HFF-Myc (cell line): ENCODE results near the gene SLC26A1.

Source experiments
- DNase-seq: peaks from one replicate; pipeline ENCODE4 v3.0.0-alpha.2; 2011; ENCODE audit warnings: low read depth; ENCODE audit errors: extremely low read depth
- H3K4me3 ChIP-seq: replicated peaks from 2 replicates; pipeline ENCODE4 v1.5.1; 2011; ENCODE audit warnings: low read depth, mild to moderate bottlenecking, control low read depth, low read length
- TF ChIP-seq, protein P1 (sequence below): IDR thresholded peaks from 2 replicates; pipeline ENCODE4 v1.5.1; 2012; ENCODE audit warnings: mild to moderate bottlenecking, low read depth, low read length, control low read depth; ENCODE audit errors: missing control alignments

Gene SLC26A1

DNA sequence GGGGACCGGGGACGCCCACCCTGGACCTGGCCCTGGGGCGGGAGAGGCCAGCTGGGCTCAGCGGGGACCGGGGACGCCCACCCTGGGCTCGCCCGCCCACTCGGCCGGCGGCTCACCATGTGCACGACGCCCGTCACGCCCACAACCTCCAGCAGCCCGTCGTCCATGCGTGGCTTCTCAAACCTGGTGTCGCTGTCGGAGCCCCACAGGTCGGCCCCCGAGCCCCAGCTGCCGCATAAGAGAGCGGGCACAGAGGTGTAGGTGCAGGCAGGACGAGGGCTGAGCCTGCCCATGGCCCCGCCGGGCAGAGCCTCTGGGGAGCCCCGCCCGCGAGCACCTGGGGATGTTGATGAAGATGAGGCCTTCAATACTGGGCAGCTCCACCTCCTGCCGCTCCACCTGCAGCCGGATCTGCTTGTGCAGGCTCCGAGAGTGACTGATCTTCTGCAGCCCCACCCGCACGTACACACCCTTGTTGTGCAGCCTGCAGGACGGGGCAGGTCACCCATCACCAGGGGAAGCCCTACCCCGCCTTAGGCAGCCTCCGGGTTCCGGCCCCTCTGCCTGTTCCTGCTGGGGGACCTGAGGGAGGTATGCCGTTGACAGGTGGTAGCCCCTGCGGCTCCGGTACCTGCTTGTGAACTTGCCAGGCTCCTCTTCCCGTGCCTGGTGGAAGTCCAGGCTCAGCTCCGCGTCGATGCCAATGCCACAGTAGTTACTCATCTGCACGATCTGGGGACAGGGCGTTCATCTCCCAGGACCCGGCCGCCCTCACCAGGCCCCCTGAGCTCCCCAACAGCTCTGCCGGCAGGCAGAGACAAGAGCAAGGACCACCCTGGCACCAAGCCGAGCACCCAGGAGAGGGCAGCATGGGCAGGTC, 31.6 kb downstream of the SLC26A1 start:
- H3K4me3 ChIP-seq = no peak overlapping the region
- TF ChIP-seq, protein P1, sequence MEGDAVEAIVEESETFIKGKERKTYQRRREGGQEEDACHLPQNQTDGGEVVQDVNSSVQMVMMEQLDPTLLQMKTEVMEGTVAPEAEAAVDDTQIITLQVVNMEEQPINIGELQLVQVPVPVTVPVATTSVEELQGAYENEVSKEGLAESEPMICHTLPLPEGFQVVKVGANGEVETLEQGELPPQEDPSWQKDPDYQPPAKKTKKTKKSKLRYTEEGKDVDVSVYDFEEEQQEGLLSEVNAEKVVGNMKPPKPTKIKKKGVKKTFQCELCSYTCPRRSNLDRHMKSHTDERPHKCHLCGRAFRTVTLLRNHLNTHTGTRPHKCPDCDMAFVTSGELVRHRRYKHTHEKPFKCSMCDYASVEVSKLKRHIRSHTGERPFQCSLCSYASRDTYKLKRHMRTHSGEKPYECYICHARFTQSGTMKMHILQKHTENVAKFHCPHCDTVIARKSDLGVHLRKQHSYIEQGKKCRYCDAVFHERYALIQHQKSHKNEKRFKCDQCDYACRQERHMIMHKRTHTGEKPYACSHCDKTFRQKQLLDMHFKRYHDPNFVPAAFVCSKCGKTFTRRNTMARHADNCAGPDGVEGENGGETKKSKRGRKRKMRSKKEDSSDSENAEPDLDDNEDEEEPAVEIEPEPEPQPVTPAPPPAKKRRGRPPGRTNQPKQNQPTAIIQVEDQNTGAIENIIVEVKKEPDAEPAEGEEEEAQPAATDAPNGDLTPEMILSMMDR = no peak
- DNase-seq = no peak

DNA sequence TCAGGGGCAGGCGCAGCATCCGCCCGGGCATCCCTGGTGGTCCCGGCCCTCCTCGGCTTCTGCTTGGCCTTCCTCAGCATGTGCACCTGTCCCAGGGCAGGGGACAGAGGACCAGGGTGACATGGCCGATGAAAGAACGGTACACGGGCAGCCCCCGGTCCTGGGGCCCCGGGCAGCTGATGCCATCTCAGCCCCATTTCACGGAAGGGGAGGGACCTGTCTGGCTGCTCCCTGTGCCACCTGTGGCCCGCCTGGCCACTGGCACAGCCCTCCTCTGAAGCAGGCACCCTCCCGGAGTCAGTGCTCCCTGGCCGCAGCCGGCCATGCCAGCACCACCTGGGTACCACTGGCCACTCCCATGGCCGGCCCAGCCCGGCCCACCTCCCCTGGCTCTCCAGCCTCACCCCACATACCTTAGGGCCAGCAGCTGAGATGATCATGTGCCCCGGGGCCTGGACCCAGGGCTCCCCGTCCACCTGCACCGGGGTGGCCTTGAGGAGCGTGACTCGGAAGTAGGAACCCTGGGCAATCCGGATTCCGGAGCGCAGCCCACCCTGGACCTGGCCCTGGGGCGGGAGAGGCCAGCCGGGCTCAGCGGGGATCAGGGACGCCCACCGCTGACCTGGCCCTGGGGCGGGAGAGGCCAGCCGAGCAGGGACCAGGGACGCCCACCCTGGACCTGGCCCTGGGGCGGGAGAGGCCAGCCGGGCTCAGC, 32.4 kb downstream of the SLC26A1 start:
- no peak overlapping the region for H3K4me3 ChIP-seq
- DNase-seq = no peak
- TF ChIP-seq, protein P1 = no peak

DNA sequence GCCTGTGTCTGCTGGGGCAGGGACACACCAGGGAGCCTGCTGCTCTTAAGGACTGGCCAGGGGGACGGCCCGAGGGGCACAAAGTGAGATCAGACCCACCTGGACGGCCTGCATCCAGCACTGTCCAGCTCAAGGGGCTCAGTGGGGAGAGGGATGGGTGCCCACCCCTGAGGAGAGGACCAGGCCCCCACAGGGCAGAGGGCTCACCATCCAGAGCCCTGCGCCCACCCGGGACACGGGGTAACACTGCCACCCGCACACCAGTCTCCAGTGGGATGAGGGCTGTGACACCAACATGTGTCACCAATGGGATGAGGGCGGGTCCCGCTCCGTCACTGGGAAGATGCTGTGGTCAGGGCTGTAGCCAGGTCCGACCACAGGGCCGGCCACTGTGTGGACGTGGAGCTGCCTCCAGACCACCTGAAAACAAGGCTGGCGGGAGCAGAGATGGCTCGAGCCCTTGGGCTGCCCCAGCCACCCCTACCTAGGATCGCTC, 33.0 kb downstream of the SLC26A1 start:
- no peak for DNase-seq
- TF ChIP-seq, protein P1 = no peak
- H3K4me3 ChIP-seq = no peak overlapping the region

DNA sequence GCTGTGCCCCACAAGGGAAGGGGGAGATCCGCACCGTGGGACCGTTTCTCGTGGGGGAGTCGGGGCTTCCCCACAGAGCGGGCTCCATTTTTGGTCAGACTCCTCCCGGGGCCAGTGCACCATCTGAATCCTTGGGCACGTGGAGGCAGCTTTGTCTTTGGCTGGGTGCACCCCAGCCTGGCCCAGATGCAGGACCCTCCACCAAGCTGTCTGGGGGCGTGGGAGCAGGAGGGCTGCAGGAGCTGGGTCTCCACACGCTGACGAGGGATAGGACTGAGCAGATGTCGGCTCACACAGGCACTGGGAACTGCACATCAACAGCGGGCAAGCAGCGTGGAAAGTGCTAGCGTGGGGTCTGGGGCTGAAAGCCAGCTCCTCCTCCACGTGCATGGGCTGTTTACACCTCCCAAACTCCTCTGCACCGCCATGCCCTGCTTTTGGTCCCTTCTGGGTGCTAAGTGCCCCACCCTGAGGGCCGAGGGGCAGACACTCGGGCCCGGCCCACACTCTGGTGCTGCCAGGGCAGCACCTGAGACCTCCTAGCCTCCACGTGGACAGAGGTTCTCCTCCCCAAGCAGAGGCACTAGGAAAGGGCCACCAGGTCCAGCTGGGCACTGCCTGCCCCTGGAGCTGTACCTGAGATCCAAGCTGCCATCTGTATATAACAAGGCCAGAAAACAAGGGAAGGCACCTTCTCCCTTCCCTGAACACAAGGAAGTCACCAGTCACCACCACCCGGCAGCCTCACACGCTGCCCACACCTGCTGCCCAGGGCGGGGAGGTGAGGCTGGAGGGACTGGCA, 33.7 kb downstream of the SLC26A1 start:
- no peak overlapping the region for H3K4me3 ChIP-seq
- TF ChIP-seq, protein P1 = no peak
- DNase-seq = no peak

DNA sequence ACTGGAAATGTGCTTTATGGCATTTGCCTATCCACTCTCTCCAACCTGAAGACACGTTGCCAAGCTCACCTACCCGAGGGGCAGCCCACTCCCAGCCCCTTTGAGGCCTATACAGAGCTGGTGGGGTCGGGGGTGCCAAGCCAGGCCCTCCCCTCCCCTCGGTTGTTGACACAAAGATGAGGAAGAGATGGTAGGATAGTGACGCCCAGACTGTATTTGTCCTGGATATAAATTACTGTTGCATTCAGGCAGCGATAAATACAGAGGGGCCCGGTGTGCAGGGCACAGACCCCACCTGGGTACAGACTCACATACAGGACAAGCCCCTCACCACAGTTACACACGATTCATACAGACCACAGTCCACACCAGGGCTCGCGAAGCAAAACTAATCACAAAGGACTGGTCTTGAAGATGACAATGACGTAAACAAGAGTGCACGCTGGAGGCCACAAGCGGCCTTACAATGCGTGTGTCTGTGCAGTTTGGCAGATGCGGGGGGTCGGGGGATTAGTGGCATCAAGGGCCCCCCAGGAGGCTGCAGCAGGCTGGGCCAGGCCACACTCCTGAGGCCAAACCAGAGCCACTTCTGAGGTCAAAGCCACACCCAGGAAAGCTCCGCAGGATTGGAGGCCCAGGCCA, 34.4 kb downstream of the SLC26A1 start:
- no peak for DNase-seq
- H3K4me3 ChIP-seq = no peak overlapping the region
- TF ChIP-seq, protein P1 = no peak

DNA sequence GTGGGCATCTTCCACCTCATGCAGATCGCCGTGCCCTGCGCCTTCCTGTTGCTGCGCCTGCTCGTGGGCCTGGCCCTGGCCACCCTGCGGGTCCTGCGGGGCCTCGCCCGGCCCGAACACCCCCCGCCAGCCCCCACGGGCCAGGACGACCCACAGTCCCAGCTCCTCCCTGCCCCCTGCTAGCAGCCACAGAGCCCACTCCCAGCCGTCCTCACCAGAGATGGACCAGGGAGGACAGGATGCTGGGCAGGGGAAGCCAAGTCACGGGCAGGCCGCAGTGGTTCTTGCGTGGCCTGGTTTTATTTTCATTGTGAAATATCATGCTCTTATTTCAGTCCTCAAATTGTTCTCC, 34.9 kb downstream of the SLC26A1 start:
- no peak overlapping the region for H3K4me3 ChIP-seq
- TF ChIP-seq, protein P1 = no peak
- no peak for DNase-seq
